ENCODE measurements around the gene CHTOP.
"Not testable (repeated sequence)": the region's sequence is repeated elsewhere in the genome, so short reads cannot be mapped to it uniquely, and the experiment has no call there.

Gene CHTOP

DNA sequence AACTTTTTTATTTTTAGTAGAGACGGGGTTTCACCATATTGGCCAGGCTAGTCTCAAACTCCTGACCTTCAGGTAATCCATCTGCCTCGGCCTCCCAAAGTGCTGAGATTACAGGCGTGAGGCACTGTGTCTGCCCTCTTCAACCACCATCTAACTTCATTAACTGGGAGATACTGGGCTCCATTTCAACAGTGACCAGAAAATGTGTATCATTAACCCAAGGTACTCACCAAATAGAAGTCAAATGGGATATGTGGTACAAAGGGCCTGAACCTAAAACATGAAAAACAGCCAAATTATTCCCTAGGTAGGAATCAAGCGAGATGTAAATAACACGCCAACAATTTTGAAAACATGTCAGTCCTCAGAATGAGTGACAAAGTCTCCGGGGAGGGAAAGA lies 35.7 kb downstream of the CHTOP start:
- DNase-seq (ENCODE audit: low spot score) (no peak), ATAC-seq (ENCODE audit: low read depth) (no peak)
- peak overlapping the region; percentile 50 for H3K27ac ChIP-seq (ENCODE audit: poor library complexity, severe bottlenecking)
- H3K4me3 ChIP-seq (ENCODE audit: severe bottlenecking): peak overlapping the region; percentile 67
- TF ChIP-seq CTCF (IDR thresholded peaks at IDR 0.05; ENCODE audit: poor library complexity, severe bottlenecking): no peak
- H3K9me3 ChIP-seq (ENCODE audit: severe bottlenecking): no peaks in the 10 kb centered on the region
- no peaks in the 10 kb centered on the region for H3K4me1 ChIP-seq (ENCODE audit: insufficient read depth, poor library complexity, severe bottlenecking)
- H3K36me3 ChIP-seq (ENCODE audit: low read depth): peaks cover 56% of the 10 kb centered on the region
- no peaks in the 10 kb centered on the region for H3K27me3 ChIP-seq (ENCODE audit: insufficient read depth, poor library complexity, severe bottlenecking)

DNA sequence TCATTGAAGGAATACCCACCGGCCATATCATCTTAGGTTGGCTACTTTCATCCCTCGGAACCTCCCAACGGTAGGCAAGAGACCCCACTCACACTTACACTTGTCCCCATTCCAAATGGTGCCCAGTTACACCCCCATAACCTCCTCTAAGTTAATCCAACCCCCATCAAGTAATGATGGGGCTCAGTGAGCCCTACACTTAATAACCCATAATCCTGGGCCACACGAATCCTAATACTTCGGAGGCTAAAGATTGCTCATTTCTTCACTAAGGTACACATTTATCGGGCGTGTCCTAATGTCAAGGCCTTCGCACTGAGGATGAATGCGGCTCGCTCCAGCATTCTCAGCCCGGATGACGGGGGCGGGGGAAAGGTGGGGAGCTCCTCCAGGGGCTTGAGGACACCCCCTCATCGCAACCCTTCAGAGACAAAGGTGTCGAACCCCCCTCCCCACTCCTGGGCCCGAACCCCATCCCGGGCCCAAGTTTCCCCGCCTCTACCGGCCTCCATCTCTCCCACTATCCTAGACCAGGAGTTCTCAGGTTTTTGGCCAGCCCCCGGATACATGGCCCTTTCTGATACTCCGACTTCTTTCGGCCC lies 36.5 kb downstream of the CHTOP start:
- ATAC-seq (ENCODE audit: low read depth): peak; percentile 3; the same call in 2 of the 3 replicates
- Histone ChIP-seq H3K27me3 (ENCODE audit: insufficient read depth, poor library complexity, severe bottlenecking) (no peaks in the 10 kb centered on the region), H3K4me3 (ENCODE audit: severe bottlenecking) (peak overlapping the region; percentile 67), H3K27ac (ENCODE audit: poor library complexity, severe bottlenecking) (peak overlapping the region; percentile 50), H3K9me3 (ENCODE audit: severe bottlenecking) (no peaks in the 10 kb centered on the region), H3K36me3 (ENCODE audit: low read depth) (peaks cover 49% of the 10 kb centered on the region), H3K4me1 (ENCODE audit: insufficient read depth, poor library complexity, severe bottlenecking) (no peaks in the 10 kb centered on the region)
- no peak for TF ChIP-seq CTCF (IDR thresholded peaks at IDR 0.05; ENCODE audit: poor library complexity, severe bottlenecking)
- DNase-seq (ENCODE audit: low spot score): no peak

GRCh38 chr1:153670859-153671627 lies 37.2 kb downstream of the CHTOP start, which contains the start of gene ILF2:
Gene ILF2 (minus strand): TSS chr1:153670993. CDS start chr1:153670922, 71 bp downstream.
- TF ChIP-seq CTCF (IDR thresholded peaks at IDR 0.05; ENCODE audit: poor library complexity, severe bottlenecking): peak; percentile 35
- DNase-seq (ENCODE audit: low spot score) (peak; percentile 95), ATAC-seq (ENCODE audit: low read depth) (peak; percentile 91)
- Histone ChIP-seq H3K4me1 (ENCODE audit: insufficient read depth, poor library complexity, severe bottlenecking) (no peaks in the 10 kb centered on the region), H3K36me3 (ENCODE audit: low read depth) (peaks cover 42% of the 10 kb centered on the region), H3K27ac (ENCODE audit: poor library complexity, severe bottlenecking) (peak within 1 kb of the TSS; percentile 74), H3K9me3 (ENCODE audit: severe bottlenecking) (no peaks in the 10 kb centered on the region), H3K4me3 (ENCODE audit: severe bottlenecking) (peak within 1 kb of the TSS; percentile 67), H3K27me3 (ENCODE audit: insufficient read depth, poor library complexity, severe bottlenecking) (no peaks in the 10 kb centered on the region)

GRCh38 chr1:153671628-153672353 lies 37.9 kb downstream of the CHTOP start:
- H3K27me3 ChIP-seq (ENCODE audit: insufficient read depth, poor library complexity, severe bottlenecking); DNase-seq (ENCODE audit: low spot score); H3K9me3 ChIP-seq (ENCODE audit: severe bottlenecking); H3K4me1 ChIP-seq (ENCODE audit: insufficient read depth, poor library complexity, severe bottlenecking): not testable (repeated sequence)
- Histone ChIP-seq H3K4me3 (ENCODE audit: severe bottlenecking) (peak overlapping the region; percentile 43), H3K27ac (ENCODE audit: poor library complexity, severe bottlenecking) (peak overlapping the region; percentile 74), H3K36me3 (ENCODE audit: low read depth) (peaks cover 34% of the 10 kb centered on the region)
- ATAC-seq (ENCODE audit: low read depth): peak; percentile 74

DNA sequence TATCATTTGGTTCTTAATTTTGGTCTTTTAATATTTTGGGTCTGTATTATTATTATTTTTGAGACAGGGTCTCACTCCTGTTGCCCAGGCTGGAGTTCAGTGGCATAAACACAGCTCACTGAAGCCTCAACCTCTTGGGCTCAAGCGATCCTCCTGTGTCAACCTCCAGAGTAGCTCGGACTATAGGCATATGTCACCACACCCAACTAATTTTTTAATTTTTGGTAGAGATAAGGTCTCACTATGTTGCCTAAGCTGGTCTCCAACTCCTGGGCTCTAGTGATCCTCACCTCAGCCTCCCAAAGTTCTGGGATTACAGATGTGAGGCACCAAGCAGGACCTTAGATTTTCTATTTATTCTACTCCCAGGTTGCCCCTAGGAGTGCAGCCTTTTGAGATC lies 39.6 kb downstream of the CHTOP start:
- no peak for DNase-seq (ENCODE audit: low spot score)
- no peaks in the 10 kb centered on the region for H3K9me3 ChIP-seq (ENCODE audit: severe bottlenecking)
- H3K4me3 ChIP-seq (ENCODE audit: severe bottlenecking): no peak overlapping the region
- no peak for ATAC-seq (ENCODE audit: low read depth)
- peaks cover 8% of the 10 kb centered on the region for H3K27me3 ChIP-seq (ENCODE audit: insufficient read depth, poor library complexity, severe bottlenecking)
- TF ChIP-seq CTCF (IDR thresholded peaks at IDR 0.05; ENCODE audit: poor library complexity, severe bottlenecking): no peak
- H3K36me3 ChIP-seq (ENCODE audit: low read depth): peaks cover 17% of the 10 kb centered on the region
- no peak overlapping the region for H3K27ac ChIP-seq (ENCODE audit: poor library complexity, severe bottlenecking)
- H3K4me1 ChIP-seq (ENCODE audit: insufficient read depth, poor library complexity, severe bottlenecking): no peaks in the 10 kb centered on the region
